Activated CD8-positive, alpha-beta memory T cell treated with anti-CD3 and anti-CD28 coated beads, Interleukin-2, amount 50 U/mL, for 1 hour (primary cell): ENCODE data around the gene SH2B3.

Experiments used
- DNase-seq: peaks from one replicate; pipeline ENCODE4 v3.0.0-alpha.2; 2020; ENCODE audit errors: extremely low read depth

The SH2B3 gene

DNA sequence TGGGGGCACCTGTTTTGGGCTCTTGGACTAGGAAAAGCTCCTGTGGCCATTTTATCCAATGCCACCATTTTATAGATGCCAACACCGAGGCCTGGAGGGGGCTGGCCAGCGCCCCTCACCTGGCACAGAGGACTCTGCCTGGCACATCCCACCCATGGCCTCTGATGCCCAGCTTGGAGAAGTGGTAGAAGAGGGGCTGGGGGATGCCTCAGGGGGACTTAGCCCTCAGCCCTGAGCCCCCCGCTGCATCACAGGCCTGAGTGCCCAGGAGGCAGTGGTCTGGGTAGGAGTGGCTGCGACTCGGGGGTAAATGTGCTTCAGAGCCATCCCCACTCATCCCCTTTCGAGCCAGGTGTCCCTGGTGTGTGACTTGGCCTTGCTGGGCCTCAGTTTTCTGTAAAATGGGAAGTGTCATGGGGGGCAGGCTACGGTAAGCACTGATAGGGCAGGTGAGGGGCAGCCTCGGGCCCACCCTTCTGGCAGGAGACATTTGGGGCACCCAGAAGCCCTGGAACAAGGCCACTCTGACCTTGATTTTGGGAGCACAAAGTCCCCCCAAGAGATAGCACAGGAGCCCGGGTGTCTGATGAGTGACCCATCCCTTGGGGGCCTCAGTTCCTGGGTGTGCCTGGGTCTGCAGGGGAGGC is 22.5 kb downstream of the SH2B3 start:
- no peak for DNase-seq

DNA sequence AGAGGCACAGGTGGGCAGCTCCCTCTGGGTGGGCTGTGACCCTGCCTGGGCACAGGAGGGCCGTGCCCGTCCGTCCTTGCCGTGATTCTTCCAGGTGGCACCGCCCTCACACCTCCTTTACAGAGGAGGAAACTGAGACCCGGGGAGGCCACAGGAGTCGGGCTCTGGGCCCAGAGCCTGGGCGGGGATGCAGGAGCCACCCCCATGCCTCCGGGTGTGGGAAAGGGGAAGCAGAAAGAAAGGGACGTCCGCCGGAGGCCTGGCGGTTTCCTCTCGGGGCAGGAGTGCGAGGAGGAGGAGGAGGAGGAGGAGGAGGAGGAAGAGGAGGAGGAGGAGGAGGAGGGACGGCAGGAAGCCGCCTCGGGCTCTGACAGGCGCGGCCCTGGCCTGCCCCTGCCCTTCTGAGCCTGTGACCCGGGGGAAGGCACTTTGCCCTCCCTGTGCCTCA is 23.0 kb downstream of the SH2B3 start:
- DNase-seq: no peak

DNA sequence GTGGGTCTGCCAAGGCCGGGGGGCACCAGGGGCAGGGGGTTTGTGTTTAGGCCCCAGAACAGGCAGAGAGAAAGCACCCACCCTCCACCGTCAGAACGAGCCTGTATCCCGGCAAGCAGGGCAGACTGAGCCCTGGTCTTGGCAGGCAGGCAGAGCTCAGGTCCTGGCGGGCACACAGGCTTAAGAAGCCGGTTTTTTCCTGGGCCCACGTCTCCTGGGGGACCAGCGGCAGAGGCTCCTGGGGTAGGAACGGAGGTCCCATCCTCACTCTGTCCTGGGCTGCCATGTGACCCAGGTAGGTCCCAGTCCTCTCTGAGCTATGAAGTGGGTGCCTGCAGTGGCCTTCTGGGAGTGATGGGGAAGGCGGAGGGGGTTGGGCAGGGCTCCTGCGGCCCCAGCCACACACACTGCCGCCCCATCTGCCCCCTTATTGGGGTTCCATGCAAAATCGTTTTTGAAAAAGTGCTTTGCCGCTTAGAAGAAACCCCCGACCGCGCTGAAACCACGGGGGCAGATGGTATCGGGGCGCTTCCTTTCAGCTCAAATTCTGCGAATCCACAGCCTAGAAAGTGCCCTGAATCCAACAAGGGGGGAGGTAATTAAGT is 24.2 kb downstream of the SH2B3 start:
- DNase-seq: no peak

DNA sequence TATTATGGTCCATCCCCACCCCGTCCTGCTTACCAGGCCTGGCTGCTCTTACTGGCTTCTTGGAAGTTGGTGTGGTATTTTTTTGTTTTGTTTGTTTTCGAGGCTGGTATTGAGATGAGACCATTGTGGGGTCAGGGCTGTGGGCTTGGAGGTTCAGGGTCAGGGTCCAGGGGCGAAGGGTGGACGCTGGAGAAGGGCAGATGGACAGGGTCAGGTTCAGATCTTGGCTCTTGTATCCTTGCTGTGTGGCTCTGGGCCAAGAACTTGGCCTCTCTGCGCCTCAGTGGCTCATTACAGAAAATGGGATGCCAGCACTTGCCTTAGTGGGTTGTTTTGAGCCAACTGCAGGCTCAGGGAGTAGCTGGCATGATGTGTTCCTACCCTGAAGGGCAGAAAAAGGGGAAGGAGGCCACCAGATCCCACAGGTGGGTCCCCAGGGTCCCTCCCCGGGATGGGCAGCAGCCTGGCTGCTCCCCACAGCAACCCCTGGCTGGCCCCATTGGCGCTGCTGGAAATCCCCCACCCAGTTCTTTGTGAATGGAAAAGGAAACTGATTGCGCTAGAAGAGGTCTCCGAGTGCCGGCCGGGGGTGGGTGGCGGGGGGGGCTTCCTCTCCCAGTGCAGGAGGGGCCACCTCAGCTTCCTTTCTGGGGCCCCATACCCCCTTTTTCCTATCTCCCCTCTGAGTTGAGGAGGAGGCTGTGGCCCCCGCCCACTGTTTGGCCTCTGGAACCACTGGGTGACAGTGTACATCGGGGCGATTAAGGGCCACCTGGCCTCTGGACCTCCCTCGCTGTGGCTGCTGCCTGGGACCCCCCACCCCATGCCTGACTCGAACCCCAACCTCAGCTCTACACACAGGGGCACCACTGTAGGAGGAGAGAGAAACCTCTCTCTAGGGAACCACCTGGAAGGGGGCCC is 25.0 kb downstream of the SH2B3 start:
- DNase-seq: no peak

DNA sequence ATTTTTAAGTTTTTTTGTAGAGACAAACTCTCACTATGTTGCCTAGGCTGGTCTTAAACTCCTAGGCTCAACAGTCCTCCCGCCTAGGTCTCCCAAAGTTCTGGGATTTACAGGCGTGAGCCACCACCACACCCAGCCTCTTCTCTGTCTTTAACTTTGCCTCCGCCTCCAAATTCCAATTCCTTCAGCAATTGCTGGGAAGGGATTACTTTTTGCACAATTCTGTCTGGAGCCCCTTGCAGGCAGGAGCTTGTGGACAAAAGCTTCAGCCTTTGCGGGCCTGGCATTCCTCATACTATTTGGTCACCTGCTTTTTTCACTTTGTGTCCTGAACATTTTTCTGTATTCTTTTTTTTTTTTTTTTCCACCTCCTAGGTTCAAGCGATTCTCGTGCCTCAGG is 26.0 kb downstream of the SH2B3 start:
- DNase-seq: no peak

DNA sequence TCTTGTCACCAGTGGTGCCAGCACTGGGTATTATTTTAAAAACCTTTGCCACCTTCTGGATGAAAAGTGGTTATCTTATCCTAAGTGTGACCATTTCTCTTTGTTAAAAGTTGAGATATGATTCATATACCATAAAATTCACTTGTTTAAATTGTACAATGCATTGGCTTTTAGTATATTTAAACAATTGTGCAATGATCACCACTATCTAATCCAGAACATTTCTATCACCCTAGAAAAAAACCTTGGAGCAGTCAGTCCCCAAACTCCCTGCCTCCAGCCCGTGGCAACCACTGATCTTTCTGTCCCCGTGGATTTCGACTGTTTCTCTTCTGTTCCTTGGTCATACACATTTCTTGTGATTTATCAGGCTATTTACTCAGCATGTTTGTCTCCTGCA is 28.3 kb downstream of the SH2B3 start:
- DNase-seq: no peak

DNA sequence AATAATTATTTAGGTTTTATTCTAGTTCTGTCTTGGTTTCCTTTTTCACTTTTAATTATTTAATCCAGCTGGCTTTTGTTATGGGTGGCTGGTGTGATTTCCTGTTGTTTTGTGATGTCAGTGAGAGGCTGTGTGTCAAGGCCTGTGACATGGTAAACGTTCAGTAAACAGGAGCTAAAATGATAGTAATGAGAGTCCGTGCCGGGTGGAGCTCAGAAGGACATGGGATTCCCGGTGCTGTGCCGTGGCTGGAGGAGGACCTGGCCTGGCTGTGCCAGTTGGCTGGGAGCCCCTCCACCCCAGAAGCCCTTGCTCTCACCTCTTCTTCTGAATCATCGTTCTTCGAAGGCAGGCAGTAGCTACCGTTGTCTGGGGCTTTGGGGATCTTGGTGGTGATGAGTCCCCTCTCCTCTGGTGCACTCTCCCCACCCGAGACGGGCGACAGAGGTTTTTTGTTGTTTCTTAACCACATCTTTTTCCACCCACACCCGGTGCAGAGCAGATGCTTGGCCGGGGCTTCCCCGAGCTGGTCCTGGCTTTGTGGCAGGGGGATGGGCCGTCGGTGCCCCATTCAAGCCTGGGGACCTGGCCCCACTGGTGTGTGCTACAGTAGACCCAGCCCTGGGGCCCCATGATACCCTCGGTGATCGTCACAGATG is 29.1 kb downstream of the SH2B3 start:
- DNase-seq: peak; percentile 87

DNA sequence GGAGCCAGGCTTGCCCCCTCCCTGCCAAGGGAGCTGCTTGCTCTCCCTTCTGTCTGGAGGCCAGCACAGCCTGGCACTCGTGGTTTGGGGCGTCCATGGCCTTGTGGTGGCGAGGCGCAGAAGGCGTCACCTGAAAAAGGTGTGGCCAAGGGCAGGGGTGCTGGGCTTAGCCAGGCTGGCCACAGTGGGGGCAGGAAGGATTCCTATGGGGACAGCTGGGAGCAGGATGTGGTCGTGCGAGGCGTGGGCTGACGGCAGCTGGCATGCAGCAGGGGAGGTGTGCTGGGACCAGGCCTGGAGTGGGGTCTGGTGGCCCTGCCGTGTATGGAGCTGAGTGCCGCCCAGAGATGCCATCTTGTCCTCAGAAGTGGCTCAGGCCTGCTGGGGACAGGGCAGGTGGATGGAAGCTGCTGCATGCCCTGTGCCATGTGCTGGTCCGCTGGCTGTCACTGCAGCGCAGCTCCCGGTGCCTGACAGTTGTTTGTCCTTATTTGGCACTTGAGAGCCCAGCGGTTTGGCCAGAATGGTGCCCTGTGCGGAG is 30.0 kb downstream of the SH2B3 start:
- no peak for DNase-seq

DNA sequence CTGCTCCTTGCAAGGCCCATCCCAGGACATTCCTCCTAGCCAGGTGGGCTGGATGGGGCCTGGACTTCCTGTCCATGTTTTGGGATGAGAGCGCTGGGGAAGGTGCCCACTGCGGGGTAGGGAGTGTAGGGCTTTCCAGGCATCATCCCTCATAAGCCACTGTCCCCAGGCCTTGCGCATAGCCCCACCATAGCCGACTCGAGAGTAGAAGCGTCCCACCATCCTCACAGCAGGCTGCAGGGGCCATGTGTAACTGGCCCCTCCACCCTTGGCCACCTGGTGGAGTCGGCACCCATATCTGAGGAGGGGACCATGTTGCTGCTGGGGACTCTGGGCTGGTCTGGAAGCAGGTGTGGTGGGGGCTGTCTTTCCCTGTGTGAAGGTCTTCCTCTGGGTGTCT is 30.5 kb downstream of the SH2B3 start:
- DNase-seq: no peak

DNA sequence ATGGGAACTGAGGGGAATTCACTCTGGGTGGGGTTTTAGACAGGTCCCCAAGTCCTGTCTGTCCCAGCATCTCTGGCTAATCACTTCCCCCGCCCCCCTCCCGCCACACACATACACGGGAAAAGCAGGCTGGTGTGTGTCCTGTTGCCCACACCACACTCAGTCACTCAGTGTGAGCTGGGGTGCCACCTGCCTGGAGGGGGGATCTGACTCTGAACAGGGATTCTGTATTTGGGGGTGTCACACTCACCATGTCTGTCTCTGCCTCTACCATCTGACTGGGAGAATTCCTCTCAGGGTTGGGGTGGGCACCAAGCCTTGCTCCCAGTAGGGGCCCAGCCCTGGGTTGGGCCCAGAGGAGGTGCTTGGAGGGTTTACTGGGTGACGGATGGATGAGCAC is 31.1 kb downstream of the SH2B3 start:
- DNase-seq: no peak

DNA sequence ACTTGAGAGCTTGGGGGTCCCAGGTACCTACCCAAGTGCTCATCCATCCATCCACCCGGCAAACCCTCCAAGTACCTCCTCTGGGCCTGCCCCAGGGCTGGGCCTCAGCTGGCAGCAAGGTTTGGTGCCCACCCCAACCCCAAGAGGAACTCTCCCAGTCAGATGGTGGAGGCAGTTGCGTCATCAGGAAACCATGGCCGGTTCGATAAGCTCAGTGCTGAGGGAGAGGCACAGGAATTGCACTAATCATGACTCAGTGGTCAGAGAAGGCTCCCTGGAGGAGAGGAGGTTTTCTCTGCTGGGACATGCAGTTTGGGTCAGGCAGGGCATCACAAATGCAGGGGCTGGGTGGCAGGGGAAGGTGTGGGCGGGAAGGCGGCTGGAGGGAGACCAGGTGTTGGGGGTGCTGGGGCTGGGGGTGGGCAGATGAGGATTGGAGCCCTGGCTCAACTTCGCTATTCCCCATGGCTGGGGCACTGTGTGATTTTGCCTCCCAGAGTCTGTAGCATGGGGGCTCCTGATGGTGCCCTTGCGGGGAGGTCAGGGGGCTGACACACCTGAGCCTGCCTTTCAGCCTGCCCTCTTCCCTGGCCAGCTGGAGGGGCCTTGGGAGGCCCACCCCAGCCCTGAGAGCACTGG is 32.2 kb downstream of the SH2B3 start:
- no peak for DNase-seq

DNA sequence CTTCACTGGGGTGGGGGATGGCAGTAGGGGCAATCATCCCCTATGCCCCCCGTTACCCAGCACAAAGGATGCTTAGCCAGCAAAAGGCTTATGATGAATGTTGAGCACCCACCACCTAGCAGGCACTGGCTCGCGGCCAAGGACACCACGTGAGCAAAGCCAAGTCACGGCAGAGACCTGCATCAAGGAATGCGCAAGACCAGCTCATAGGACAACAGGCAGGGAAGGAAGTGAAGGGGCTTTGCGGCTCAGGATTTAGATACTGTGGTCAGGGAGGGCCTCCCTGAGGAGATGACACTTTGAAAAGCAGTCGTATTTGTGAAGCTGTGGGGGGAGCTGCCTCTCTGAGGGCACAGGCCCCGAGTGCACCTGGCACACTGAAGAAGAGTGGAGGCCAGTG is 32.8 kb downstream of the SH2B3 start:
- peak; percentile 69 for DNase-seq

DNA sequence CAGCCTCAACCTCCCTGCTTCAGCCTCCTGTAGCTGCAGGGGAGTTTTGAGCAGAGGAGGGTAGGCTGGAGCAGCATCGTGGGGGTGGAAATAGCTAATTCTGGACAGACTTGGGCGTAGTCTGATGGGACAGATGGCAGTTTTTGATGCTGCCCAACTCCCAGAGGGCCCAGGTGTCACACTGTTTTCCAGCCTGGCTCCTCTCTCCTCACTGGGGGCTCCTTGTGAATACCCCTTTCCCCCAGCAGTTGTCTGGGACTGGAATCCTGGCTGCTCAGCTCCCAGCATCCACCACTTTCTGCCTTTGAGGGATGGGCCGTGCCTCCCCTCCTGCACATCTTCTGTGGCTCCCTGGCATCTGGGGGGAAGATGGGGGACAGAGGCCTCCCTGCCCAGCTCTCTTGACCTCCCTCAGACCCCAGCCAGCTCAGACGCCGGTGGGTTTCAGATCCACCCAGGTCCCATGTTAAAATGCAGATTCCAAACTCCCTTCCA is 34.0 kb downstream of the SH2B3 start:
- no peak for DNase-seq

DNA sequence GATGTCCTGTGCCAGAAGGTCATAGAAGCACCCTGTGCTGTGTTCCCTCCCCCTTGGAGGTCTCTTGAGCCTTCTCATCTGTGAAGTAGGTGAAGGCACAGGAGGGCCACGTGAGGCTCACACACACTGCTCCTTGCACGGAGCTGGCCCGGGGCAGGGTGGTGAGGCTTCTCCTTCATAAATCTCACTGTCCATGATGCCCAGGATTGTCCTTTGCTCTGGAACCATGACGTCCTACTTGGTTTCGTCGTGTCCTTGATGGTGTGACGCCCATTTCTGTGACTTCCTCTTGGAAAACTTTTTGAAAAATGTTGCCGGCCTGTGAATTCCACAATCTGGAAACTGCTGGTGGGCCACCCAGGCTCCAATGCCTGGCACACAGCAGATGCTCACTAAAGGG is 34.4 kb downstream of the SH2B3 start:
- DNase-seq: no peak

DNA sequence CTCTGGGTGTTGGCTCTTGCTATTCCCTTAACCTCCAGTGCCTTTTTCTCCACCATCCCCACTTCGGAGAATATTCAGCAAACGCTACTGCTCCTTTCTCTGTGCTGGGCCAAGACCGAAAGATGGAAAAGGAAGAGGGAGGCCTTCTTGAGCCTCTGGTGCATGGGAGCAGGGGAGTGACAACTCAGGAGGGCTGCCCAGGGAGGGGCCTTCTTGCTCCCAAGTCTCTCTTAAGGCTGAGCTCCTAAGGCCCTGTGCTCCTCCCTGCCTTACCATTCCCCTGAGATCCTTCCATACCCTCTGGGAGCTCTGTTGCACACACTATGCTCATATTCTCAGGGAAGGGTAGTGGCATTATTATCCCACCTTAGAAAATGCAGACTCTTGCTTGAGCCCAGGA is 34.9 kb downstream of the SH2B3 start:
- no peak for DNase-seq

DNA sequence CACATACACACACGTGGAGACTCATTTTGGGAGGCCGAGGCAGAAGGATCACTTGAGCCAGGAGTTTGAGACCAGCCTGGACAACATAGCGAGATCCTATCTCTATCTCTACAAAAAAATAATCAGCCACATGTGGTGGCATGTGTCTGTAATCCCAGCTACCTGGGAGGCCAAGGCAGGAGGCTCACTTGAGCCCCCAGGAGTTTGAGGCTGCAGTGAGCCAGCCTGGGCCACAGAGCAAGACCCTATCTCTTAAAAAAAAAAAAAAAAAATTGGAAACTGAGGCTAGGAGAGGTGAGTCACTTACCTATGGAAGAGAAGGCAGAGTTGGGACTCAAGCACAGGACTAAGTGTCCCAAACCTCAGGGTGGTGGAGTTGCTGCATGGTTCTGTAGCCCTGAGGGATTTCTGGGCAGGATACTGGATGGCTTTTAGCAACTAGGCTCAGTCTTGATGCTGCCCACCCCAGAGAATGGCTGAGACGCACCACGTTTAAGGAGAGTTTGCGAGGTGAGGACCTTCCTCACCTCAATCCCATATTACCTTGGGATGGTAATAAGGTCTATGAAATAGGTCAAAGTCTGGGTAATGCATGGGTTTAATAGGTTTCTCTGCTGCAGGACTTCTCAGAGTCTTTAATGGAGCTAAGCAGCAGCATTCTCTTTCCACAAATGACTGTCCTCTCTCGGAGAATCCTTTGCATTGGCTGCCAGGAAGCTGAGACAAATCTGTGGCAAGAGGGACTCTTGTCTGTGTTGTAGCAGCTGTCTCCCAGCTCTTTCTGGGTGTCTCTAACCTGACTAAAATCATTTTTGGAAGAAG is 35.6 kb downstream of the SH2B3 start:
- DNase-seq: no peak

DNA sequence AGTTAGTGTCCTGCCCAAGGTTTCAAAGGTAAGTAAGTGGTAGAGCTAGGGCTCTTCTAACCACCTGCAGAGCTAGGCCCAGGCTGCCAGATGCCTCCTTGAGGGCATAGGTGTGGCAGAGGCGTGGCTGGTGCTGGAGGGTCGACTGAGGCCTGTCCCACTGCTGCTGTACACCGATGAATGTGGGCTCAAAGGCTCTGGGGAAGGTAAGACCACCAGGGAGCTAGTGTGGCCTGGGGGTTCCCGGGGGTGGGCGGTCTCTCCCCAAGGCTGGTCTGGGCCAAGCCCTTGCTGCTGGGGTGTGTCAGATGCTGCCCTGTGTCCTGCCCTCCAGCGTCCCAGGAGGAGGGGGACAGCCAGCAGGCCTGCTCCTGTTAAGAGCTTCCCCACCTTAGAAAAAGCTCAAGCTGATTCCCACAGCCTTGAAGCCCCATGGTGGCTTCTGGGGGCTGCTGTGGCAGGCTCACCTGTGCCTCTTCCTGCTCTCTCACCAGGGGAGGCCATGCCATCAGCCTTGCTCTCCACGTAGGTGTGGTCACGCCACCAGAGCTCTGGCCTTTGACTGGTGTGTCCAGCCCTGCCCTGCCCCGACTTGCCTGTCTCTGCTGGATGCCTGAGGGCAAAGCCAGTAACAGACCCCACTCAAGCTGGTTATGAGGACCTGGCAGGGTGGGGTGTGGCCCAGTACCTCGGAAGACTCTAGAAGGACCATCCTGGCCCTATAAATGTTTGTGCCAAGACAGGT is 36.8 kb downstream of the SH2B3 start:
- no peak for DNase-seq

DNA sequence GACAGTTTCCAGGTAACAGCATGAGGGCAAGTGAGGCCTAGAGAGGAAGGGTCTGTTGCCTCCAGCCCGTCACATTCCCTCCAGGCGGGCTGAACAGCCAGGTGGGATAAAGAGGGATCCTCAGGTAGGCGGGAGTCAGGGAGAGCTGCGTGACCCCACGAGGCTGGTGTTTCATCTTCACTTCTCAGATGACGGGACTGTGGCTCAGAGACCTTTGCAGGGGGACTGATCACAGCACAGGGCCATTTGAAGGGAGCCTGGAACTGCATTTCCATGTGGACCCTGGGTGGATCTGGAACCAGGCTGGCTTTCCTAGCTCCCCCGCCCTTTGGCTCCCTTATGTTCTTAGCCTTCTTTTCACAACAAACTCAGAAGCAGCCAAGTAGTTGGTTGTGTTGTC is 37.4 kb downstream of the SH2B3 start:
- no peak for DNase-seq

DNA sequence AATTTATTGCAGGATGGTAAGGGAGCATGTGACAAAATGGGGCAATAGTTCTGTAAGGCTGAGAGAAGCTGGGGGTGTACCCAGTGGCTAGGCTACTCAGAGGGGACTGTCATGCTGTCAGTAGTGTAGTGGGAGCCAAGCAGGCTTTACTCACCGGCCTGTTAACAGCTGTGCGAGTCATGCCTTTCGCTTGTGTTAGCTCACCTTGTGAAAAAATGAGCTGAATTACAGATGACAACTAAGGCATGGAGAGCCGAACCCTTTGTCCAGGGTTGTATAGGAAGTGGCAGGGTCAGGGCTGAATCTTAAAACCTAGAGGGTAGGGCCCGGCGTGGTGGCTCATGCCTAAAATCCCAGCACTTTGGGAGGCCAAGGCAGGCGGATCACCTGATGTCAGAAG is 37.9 kb downstream of the SH2B3 start:
- no peak for DNase-seq
